ENCODE measurements around the gene HOXC10.

The HOXC10 gene

GRCh38 chr12:53991077-53991460 lies 6.1 kb downstream of the HOXC10 start:
- no peak for DNase-seq (ENCODE audit: low read depth in 2 of 2)

- DNase-seq (ENCODE audit: low read depth in 2 of 2), result no peak
These were observed 7.5 kb downstream of the HOXC10 start for GRCh38 chr12:53992377-53992889.

GRCh38 chr12:53993162-53994008 lies 8.4 kb downstream of the HOXC10 start:
- DNase-seq (ENCODE audit: low read depth in 2 of 2), result no peak

GRCh38 chr12:53994009-53994263 lies 9.0 kb downstream of the HOXC10 start:
- DNase-seq (ENCODE audit: low read depth in 2 of 2), result no peak

GRCh38 chr12:53994264-53995001 lies 9.5 kb downstream of the HOXC10 start:
- no peak for DNase-seq (ENCODE audit: low read depth in 2 of 2)

- DNase-seq (ENCODE audit: low read depth in 2 of 2), result no peak
These were observed 10.0 kb downstream of the HOXC10 start for GRCh38 chr12:53995002-53995377.

GRCh38 chr12:53995378-53996239 lies 10.7 kb downstream of the HOXC10 start:
- DNase-seq (ENCODE audit: low read depth in 2 of 2), result no peak

- DNase-seq (ENCODE audit: low read depth in 2 of 2), result no peak
These were observed 11.6 kb downstream of the HOXC10 start for GRCh38 chr12:53996240-53997203.

- DNase-seq (ENCODE audit: low read depth in 2 of 2), result no peak
These were observed 12.5 kb downstream of the HOXC10 start for GRCh38 chr12:53997204-53998109.

GRCh38 chr12:53998110-53998899 lies 13.4 kb downstream of the HOXC10 start:
- DNase-seq (ENCODE audit: low read depth in 2 of 2), result no peak

- DNase-seq (ENCODE audit: low read depth in 2 of 2), result no peak
These were observed 13.9 kb downstream of the HOXC10 start for GRCh38 chr12:53998900-53999236.

GRCh38 chr12:53999559-54000115 lies 14.7 kb downstream of the HOXC10 start:
- DNase-seq (ENCODE audit: low read depth in 2 of 2), result no peak

GRCh38 chr12:54000116-54001114 lies 15.5 kb downstream of the HOXC10 start, which contains the start of gene HOXC9:
HOXC9 (plus strand) TSS chr12:54000161; CDS start chr12:54000189, 28 bp downstream.
- no peak for DNase-seq (ENCODE audit: low read depth in 2 of 2)

- DNase-seq (ENCODE audit: low read depth in 2 of 2), result no peak
These were observed 16.6 kb downstream of the HOXC10 start for GRCh38 chr12:54001283-54002187.

- no peak for DNase-seq (ENCODE audit: low read depth in 2 of 2)
These were observed 17.4 kb downstream of the HOXC10 start for GRCh38 chr12:54002278-54002914.

- no peak for DNase-seq (ENCODE audit: low read depth in 2 of 2)
These were observed 18.0 kb downstream of the HOXC10 start for GRCh38 chr12:54002915-54003389.
